NT2/D1 (cell line): Measurements from ENCODE around the gene NAT9.

Experiments used
- DNase-seq: peaks from one replicate; pipeline ENCODE4 v3.0.0-alpha.2; 2011; ENCODE audit warnings: low read depth, low spot score
- H3K27me3 ChIP-seq: 2 replicates; pipeline ENCODE4 v1.6.0; 2011; ENCODE audit warnings: mild to moderate bottlenecking; ENCODE audit not compliant: insufficient read length, insufficient read depth
- H3K36me3 ChIP-seq: 2 replicates; pipeline ENCODE4 v1.6.1; 2011; ENCODE audit warnings: mild to moderate bottlenecking, low read length, mixed read lengths; ENCODE audit not compliant: insufficient read depth, insufficient read length
- H3K4me1 ChIP-seq: 2 replicates; pipeline ENCODE4 v1.5.1; 2011; ENCODE audit not compliant: insufficient read depth, insufficient read length
- H3K4me3 ChIP-seq: 2 replicates; pipeline ENCODE4 v1.5.1; 2011; ENCODE audit warnings: low read depth; ENCODE audit not compliant: insufficient read length
- H3K9ac ChIP-seq: 2 replicates; pipeline ENCODE4 v1.6.0; 2011; ENCODE audit warnings: low read depth; ENCODE audit not compliant: insufficient read length
- H3K9me3 ChIP-seq: 2 replicates; pipeline ENCODE4 v1.5.1; 2011; ENCODE audit warnings: mild to moderate bottlenecking, low read length; ENCODE audit not compliant: insufficient read depth
- SUZ12 ChIP-seq: IDR thresholded peaks from 2 replicates; pipeline ENCODE4 v1.6.1; 2011; ENCODE audit not compliant: insufficient read length, insufficient read depth; ENCODE audit errors: extremely low read depth
- YY1 ChIP-seq: IDR thresholded peaks from 2 replicates; pipeline ENCODE4 v1.6.1; 2011; ENCODE audit not compliant: insufficient read length, insufficient read depth
- ZNF274 ChIP-seq: IDR thresholded peaks from 2 replicates; pipeline ENCODE4 v1.6.1; 2011; ENCODE audit warnings: mild to moderate bottlenecking, low read depth, low read length

Gene NAT9

DNA sequence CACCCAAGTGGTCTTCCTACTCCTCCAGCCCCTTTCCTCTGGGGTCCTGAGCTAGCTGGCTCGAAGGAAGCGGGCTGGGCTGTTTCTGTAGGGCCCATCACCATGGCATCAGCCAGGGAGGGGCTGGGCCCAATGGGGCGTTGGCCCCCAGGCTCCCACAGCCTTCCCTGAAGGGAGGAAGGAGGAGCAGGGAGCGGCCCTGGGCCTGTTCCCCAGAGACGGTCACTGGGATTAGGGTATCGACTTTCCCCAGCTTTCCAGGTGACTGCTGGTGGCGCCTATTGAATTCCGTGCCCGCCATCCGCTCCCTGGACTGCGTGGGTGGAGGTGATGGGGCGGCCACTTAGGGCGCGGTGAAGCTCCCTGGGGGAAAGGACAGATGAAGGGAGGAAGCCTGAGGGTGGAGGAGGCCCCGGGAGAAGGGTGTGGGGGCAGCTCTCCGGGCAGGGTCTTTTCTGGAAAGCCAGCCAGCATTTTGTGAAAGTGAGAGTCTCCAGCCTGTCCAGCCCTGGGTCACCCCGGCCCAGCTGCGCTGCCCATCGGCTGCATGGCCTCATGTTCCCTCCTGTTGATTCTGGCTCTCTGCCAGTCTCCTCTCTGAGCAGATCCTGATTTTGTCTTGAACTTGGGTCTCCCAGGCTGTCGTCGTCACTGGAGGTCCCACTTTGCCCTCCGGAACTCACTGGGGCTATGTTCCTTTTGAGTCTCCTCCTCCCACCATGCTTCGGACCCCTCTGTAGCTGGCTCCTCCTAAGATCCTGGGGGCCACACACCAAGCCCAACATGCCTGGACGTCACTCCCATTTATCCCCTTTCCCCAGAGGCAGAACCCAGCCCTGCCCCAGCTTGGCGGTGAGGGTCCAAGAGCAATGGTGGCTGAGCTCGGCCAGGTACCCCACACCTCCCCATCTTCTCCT is 18.0 kb downstream of the NAT9 start:
- H3K36me3 ChIP-seq: peaks cover 8% of the 10 kb centered on the region
- H3K9me3 ChIP-seq: no peaks in the 10 kb centered on the region
- H3K4me1 ChIP-seq: peaks cover 46% of the 10 kb centered on the region
- DNase-seq: no peak
- H3K27me3 ChIP-seq: no peaks in the 10 kb centered on the region
- H3K4me3 ChIP-seq: no peak overlapping the region
- TF ChIP-seq YY1: no peak
- no peak for TF ChIP-seq ZNF274
- TF ChIP-seq SUZ12: no peak
- peak overlapping the region; percentile 77 for H3K9ac ChIP-seq

DNA sequence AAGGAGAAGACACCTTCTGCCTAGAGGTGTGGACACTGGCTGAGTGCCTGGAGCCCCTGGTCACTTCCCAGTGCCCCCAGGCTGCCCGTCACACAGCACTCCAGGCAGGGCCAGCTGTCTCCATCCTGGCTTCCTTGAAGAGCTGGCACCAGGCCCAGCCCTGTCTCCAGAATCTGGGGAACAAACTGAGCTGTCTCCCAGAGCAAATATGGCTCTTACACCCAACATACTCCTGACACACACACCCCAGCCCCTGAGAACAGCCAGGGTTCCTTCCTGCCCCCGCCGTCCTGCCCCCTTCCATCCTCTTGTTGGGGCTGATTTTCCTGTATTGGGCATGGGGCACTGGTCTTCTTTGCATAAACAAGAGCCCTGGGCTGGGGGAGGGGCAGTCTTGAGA is 18.6 kb downstream of the NAT9 start:
- H3K27me3 ChIP-seq: no peaks in the 10 kb centered on the region
- peaks cover 11% of the 10 kb centered on the region for H3K36me3 ChIP-seq
- H3K9me3 ChIP-seq: no peaks in the 10 kb centered on the region
- peak overlapping the region; percentile 44 for H3K9ac ChIP-seq
- peaks cover 47% of the 10 kb centered on the region for H3K4me1 ChIP-seq
- DNase-seq: no peak
- TF ChIP-seq SUZ12 (no peak), ZNF274 (no peak), YY1 (no peak)
- no peak overlapping the region for H3K4me3 ChIP-seq

DNA sequence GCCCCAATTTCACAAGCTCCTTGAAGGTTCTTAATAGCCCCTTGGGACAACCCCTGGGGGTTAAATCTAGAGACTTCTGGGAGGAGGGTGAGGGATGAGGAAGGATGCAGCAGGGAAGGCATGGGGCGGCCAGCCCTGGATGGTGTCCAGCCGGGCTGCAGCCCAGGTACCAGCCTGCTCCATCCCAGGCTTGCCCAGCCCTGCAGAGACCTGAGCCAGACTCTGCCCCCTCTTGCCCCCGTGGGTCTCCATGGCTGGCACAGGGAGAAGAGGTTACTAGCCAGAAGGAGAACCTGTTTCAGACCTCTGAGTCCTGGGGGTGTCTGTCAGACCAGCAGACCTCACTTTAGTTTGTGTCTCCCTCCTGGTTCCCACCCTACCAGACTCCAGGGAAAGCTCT is 19.3 kb downstream of the NAT9 start:
- Histone ChIP-seq H3K9me3 (no peaks in the 10 kb centered on the region), H3K27me3 (no peaks in the 10 kb centered on the region), H3K4me1 (peaks cover 51% of the 10 kb centered on the region), H3K9ac (no peak overlapping the region), H3K36me3 (peaks cover 7% of the 10 kb centered on the region), H3K4me3 (no peak overlapping the region)
- no peak for DNase-seq
- TF ChIP-seq YY1: no peak
- TF ChIP-seq ZNF274: no peak
- no peak for TF ChIP-seq SUZ12

DNA sequence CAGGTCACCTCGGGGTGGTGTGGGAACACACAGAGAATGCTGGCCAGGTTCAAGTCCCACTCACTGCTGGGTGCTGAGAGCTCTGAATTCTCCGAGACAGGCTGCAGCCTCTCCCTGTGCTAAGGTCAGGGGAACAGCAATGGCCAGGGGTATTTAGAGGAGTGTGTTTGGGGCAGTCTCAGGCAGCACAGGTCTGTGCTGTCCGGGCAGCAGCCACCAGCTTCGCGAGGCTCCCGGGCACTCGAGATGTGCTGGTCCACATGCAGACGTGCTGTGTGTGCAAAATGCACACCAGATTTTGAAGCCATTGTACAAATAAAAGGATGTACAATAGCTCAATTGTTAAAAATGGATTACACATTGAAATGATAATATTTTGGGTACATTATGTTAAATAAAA is 20.6 kb downstream of the NAT9 start:
- H3K4me3 ChIP-seq: no peak overlapping the region
- H3K9me3 ChIP-seq: no peaks in the 10 kb centered on the region
- no peak for TF ChIP-seq YY1
- TF ChIP-seq SUZ12: no peak
- no peak for TF ChIP-seq ZNF274
- no peaks in the 10 kb centered on the region for H3K27me3 ChIP-seq
- H3K4me1 ChIP-seq: peaks cover 52% of the 10 kb centered on the region
- no peak overlapping the region for H3K9ac ChIP-seq
- H3K36me3 ChIP-seq: peaks cover 8% of the 10 kb centered on the region
- DNase-seq: no peak

DNA sequence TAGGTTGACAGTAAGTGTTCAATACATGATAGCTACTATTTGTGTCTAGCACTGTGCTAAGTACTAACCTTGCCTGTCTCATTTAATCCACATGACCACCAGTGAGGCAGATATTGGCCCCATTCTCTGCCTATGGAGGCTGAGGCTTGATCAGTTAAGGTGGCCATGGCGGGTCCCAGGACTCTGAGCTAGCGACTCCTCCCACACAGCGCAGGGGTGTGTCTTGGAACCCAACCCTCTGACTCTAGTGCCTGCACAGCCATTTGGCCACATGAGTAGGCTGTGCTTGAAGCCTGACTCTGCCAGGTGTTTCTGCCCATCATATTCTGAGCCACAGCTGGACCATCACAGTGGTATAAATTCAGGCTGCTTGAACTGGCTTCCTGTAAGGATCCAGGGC is 21.3 kb downstream of the NAT9 start:
- no peaks in the 10 kb centered on the region for H3K9me3 ChIP-seq
- H3K9ac ChIP-seq: no peak overlapping the region
- TF ChIP-seq YY1 (no peak), SUZ12 (no peak), ZNF274 (no peak)
- H3K27me3 ChIP-seq: no peaks in the 10 kb centered on the region
- H3K4me1 ChIP-seq: peaks cover 56% of the 10 kb centered on the region
- peaks cover 8% of the 10 kb centered on the region for H3K36me3 ChIP-seq
- DNase-seq: no peak
- no peak overlapping the region for H3K4me3 ChIP-seq

DNA sequence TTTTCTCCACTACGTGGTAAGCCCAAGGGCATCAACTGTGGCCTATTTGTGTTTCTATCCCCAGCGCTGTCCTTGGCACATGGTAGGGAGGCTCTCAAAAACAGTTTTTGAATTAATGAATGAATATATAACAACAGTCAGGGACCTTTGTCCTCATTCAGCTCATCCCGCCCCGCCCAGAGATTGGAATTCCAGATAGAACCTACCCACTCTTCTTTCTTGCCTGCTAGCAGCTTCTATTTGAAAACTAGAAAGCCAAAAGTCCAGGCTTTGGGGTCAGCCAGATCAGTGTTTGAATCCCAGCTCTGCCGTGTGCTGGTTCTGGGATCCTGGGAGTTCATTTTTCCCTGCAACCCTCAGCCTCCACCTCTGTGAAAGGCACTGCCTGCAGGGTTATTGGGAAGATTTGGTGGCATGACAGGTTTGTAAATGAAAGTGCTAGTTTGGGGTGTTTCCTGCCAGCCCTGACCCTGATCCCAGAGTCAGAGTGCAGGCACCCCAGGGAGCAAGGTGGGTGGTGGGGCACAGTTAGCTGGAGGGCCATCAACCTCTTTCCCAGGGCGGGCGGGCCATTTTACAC is 23.2 kb downstream of the NAT9 start:
- H3K9me3 ChIP-seq: no peaks in the 10 kb centered on the region
- TF ChIP-seq ZNF274: no peak
- no peak for TF ChIP-seq SUZ12
- no peak for TF ChIP-seq YY1
- no peak for DNase-seq
- H3K36me3 ChIP-seq: peaks cover 8% of the 10 kb centered on the region
- H3K4me3 ChIP-seq: no peak overlapping the region
- H3K4me1 ChIP-seq: peaks cover 37% of the 10 kb centered on the region
- H3K27me3 ChIP-seq: no peaks in the 10 kb centered on the region
- no peak overlapping the region for H3K9ac ChIP-seq

DNA sequence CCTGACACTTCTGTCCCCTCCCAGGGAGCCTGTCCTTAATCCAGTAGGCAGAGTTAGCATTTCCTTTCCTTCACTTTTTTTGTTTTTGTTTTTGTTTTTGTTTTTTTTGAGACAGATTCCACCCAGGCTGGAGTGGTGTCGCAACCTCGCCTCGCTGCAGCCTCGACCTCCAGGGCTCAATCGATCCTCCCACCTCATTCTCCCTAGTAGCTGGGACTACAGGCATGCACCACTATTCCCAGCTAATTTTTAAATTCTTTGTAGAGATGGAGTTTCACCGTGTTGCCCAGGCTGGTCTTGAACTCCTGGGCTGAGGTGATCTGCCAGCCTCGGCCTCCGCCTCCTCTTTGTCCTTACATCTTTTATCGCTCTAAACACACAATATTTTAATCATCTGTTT is 23.7 kb downstream of the NAT9 start:
- H3K27me3 ChIP-seq: no peaks in the 10 kb centered on the region
- no peaks in the 10 kb centered on the region for H3K9me3 ChIP-seq
- H3K9ac ChIP-seq: no peak overlapping the region
- peaks cover 8% of the 10 kb centered on the region for H3K36me3 ChIP-seq
- H3K4me3 ChIP-seq: no peak overlapping the region
- no peak for DNase-seq
- peaks cover 35% of the 10 kb centered on the region for H3K4me1 ChIP-seq
- TF ChIP-seq YY1 (no peak), ZNF274 (no peak), SUZ12 (no peak)
